HUES6 (cell line): ENCODE data around the gene CANT1.

Source experiments
- H3K27ac ChIP-seq: 2 replicates; pipeline ENCODE4 v1.7.0; 2013; ENCODE audit warnings: low read depth, mild to moderate bottlenecking, low read length, inconsistent platforms
- H3K27me3 ChIP-seq: 2 replicates; pipeline ENCODE4 v1.6.1; 2013; ENCODE audit warnings: low read length; ENCODE audit not compliant: control insufficient read depth, insufficient read depth
- H3K36me3 ChIP-seq: 2 replicates; pipeline ENCODE4 v1.6.1; 2013; ENCODE audit warnings: low read length; ENCODE audit not compliant: control insufficient read depth, insufficient read depth
- H3K4me1 ChIP-seq: 2 replicates; pipeline ENCODE4 v1.6.1; 2013; ENCODE audit warnings: low read length; ENCODE audit not compliant: control insufficient read depth, insufficient read depth
- H3K4me3 ChIP-seq: 2 replicates; pipeline ENCODE4 v1.5.1; 2013; ENCODE audit warnings: low read depth, low read length
- H3K9ac ChIP-seq: one replicate; pipeline ENCODE4 v1.6.1; 2013; ENCODE audit warnings: mild to moderate bottlenecking, low read length
- H3K9me3 ChIP-seq: 2 replicates; pipeline ENCODE4 v1.6.1; 2013; ENCODE audit warnings: low read depth, low read length; ENCODE audit not compliant: control insufficient read depth, insufficient read depth

The CANT1 gene

GRCh38 chr17:78998311-78999055 lies 11.1 kb downstream of the CANT1 start:
- no peak overlapping the region for H3K27ac ChIP-seq
- H3K4me1 ChIP-seq = no peaks in the 10 kb centered on the region
- no peaks in the 10 kb centered on the region for H3K9me3 ChIP-seq
- peaks cover 44% of the 10 kb centered on the region for H3K36me3 ChIP-seq
- peaks cover 39% of the 10 kb centered on the region for H3K27me3 ChIP-seq
- H3K9ac ChIP-seq = no peak overlapping the region
- H3K4me3 ChIP-seq = no peak overlapping the region

- Histone ChIP-seq H3K27ac (no peak overlapping the region), H3K9ac (no peak overlapping the region), H3K27me3 (peaks cover 33% of the 10 kb centered on the region), H3K4me1 (no peaks in the 10 kb centered on the region), H3K9me3 (no peaks in the 10 kb centered on the region), H3K4me3 (no peak overlapping the region), H3K36me3 (peaks cover 46% of the 10 kb centered on the region)
These were observed 11.7 kb downstream of the CANT1 start for GRCh38 chr17:78997881-78998280.

DNA sequence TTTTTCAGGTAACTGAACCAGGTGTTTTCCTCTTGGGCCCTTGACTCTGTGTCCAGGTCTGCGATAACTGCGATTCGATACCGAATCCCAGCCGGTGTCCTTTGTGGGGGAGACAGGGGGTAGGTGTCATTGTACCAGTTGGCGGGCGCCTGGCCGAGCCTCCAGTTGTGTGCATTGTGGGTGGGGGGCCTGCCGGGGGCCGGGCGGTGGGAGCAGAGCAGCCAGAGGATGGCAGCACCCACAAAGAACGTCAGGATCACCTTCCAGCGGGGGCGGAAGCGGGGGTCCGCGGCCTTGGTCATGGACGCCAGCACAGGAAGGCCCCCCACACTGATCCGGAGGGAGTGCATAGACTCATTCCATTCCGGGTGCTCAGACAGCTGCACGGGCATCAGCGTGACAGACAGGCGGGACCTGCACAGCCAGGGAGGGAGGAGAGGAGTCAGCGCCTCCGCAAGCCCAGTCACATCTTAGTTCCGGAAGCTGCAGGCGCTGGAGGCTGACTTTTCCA lies 12.3 kb downstream of the CANT1 start:
- Histone ChIP-seq H3K36me3 (peaks cover 46% of the 10 kb centered on the region), H3K9ac (no peak overlapping the region), H3K4me1 (no peaks in the 10 kb centered on the region), H3K9me3 (no peaks in the 10 kb centered on the region), H3K27me3 (peaks cover 27% of the 10 kb centered on the region), H3K4me3 (no peak overlapping the region), H3K27ac (no peak overlapping the region)

DNA sequence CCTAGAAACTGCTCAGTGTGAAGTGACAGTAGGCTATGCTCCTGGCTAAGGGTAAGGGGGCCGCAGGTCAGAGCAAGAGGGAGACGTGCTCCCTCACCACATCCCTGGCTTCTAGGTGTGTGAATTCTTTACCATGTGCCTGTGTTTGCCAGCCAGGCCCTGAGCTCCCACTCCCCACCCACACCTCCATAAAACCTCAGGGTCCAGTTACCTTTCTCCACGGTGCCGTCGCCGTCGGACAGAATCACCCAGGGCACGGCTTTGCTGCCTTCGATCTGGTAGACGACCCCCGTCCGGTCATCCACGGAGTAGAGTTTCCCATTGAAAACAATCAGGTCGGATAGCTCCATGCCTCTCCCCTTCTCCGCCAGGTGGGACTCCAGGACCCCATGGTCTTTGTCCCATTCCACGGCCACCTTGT lies 12.8 kb downstream of the CANT1 start:
- Histone ChIP-seq H3K9ac (no peak overlapping the region), H3K9me3 (no peaks in the 10 kb centered on the region), H3K4me1 (no peaks in the 10 kb centered on the region), H3K27ac (no peak overlapping the region), H3K27me3 (peaks cover 22% of the 10 kb centered on the region), H3K4me3 (no peak overlapping the region), H3K36me3 (peaks cover 46% of the 10 kb centered on the region)

GRCh38 chr17:78995761-78996451 lies 13.7 kb downstream of the CANT1 start:
- H3K4me1 ChIP-seq = no peaks in the 10 kb centered on the region
- no peak overlapping the region for H3K4me3 ChIP-seq
- peaks cover 49% of the 10 kb centered on the region for H3K36me3 ChIP-seq

GRCh38 chr17:78995022-78995760 lies 14.4 kb downstream of the CANT1 start:
- no peak overlapping the region for H3K27ac ChIP-seq
- H3K9me3 ChIP-seq = no peaks in the 10 kb centered on the region
- H3K4me3 ChIP-seq = no peak overlapping the region
- no peak overlapping the region for H3K9ac ChIP-seq
- H3K4me1 ChIP-seq = no peaks in the 10 kb centered on the region
- peaks cover 7% of the 10 kb centered on the region; the same call in 1 of the 2 replicates for H3K27me3 ChIP-seq
- H3K36me3 ChIP-seq = peaks cover 49% of the 10 kb centered on the region

More at GRCh38 chr17:78995761-78996451, 13.7 kb downstream of the CANT1 start:
- peaks cover 14% of the 10 kb centered on the region for H3K27me3 ChIP-seq
- no peaks in the 10 kb centered on the region for H3K9me3 ChIP-seq
- no peak overlapping the region for H3K9ac ChIP-seq
- H3K27ac ChIP-seq = no peak overlapping the region

DNA sequence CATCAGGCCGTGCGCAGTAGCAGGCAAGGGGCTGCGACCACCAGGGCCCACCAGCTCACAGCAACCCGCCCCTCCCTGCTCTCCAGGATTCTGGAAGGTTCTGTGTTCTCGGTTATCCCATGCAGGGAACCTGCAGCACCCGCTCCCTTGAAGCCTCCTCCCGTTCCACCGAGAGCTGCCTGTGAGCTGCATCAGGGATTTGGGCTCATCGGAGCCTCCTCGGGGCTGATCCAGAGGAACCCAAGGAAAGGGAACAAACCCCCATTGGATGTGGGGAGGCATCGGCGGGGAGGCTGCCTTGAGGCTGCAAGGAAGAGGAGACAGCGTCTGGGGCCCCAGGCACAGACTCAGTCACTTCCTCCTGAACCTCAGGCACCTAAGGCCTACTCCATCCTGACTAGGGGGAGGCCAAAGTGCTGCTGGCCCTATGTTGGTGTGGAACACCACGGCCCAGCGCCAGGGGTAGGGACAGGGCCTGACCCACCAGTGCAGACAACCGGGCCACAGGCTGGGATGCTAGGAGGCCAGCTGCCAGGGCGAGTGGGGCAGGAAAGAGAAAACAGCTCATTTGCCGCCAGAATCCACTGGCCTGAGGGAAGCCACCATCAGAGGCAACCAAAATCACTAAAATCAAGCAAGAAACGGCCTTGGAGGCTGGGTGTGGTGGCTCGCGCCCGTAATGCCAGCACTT lies 15.4 kb downstream of the CANT1 start:
- Histone ChIP-seq H3K4me3 (no peak overlapping the region), H3K36me3 (peaks cover 49% of the 10 kb centered on the region), H3K9ac (no peak overlapping the region), H3K27me3 (peaks cover 3% of the 10 kb centered on the region; the same call in 1 of the 2 replicates), H3K9me3 (no peaks in the 10 kb centered on the region), H3K27ac (no peak overlapping the region), H3K4me1 (no peaks in the 10 kb centered on the region)

- Histone ChIP-seq H3K27ac (no peak overlapping the region), H3K36me3 (peaks cover 46% of the 10 kb centered on the region), H3K4me3 (no peak overlapping the region), H3K9me3 (no peaks in the 10 kb centered on the region), H3K9ac (no peak overlapping the region), H3K27me3 (peaks cover 3% of the 10 kb centered on the region; the same call in 1 of the 2 replicates), H3K4me1 (no peaks in the 10 kb centered on the region)
These were observed 16.2 kb downstream of the CANT1 start for GRCh38 chr17:78993241-78993956.

- peaks cover under 1% of the 10 kb centered on the region; the same call in 1 of the 2 replicates for H3K27me3 ChIP-seq
- no peak overlapping the region for H3K9ac ChIP-seq
- H3K36me3 ChIP-seq = peaks cover 43% of the 10 kb centered on the region
- no peak overlapping the region for H3K4me3 ChIP-seq
- H3K9me3 ChIP-seq = no peaks in the 10 kb centered on the region
- H3K4me1 ChIP-seq = no peaks in the 10 kb centered on the region
- H3K27ac ChIP-seq = no peak overlapping the region
These were observed 16.9 kb downstream of the CANT1 start for GRCh38 chr17:78992542-78993212.
